UCSD-AML1 (cell line): ENCODE data around the gene KCNV2.
"Not testable (repeated sequence)": the region's sequence is repeated elsewhere in the genome, so short reads cannot be mapped to it uniquely, and the experiment has no call there.

Experiments used
- DNase-seq: peaks from one replicate; lab custom pipeline; 2025; ENCODE audit not compliant: unreplicated experiment; lab: John Stamatoyannopoulos, UW

Gene KCNV2

GRCh38 chr9:2717385-2717784 is at the start of gene KCNV2:
Gene KCNV2, plus strand, starts transcription at chr9:2717510. Its CDS starts 230 bp downstream, at chr9:2717740.
- no peak for DNase-seq

GRCh38 chr9:2673161-2673560 is 44.1 kb upstream of the KCNV2 start:
- no peak for DNase-seq

- no peak for DNase-seq
These were observed 43.0 kb upstream of the KCNV2 start for GRCh38 chr9:2674141-2674824.

- no peak for DNase-seq
These were observed 41.5 kb upstream of the KCNV2 start for GRCh38 chr9:2675834-2676233.

- DNase-seq: no peak
These were observed 40.8 kb upstream of the KCNV2 start for GRCh38 chr9:2676466-2676865.

- DNase-seq: no peak
These were observed 39.1 kb upstream of the KCNV2 start for GRCh38 chr9:2677915-2678889.

- no peak for DNase-seq
These were observed 38.3 kb upstream of the KCNV2 start for GRCh38 chr9:2679011-2679410.

GRCh38 chr9:2681981-2682380 is 35.3 kb upstream of the KCNV2 start:
- DNase-seq: no peak

GRCh38 chr9:2686911-2687310 is 30.4 kb upstream of the KCNV2 start:
- no peak for DNase-seq

GRCh38 chr9:2688636-2689035 is 28.7 kb upstream of the KCNV2 start:
- no peak for DNase-seq

- DNase-seq: no peak
These were observed 26.1 kb upstream of the KCNV2 start for GRCh38 chr9:2691212-2691611.

- DNase-seq: no peak
These were observed 25.7 kb upstream of the KCNV2 start for GRCh38 chr9:2691626-2692025.

GRCh38 chr9:2693056-2693455 is 24.3 kb upstream of the KCNV2 start:
- no peak for DNase-seq

- no peak for DNase-seq
These were observed 19.8 kb upstream of the KCNV2 start for GRCh38 chr9:2697492-2697891.

GRCh38 chr9:2700398-2700797 is 16.9 kb upstream of the KCNV2 start:
- DNase-seq: no peak

- no peak for DNase-seq
These were observed 16.3 kb upstream of the KCNV2 start for GRCh38 chr9:2700909-2701550.

- DNase-seq: no peak
These were observed 12.8 kb upstream of the KCNV2 start for GRCh38 chr9:2704504-2704903.

GRCh38 chr9:2707256-2707655 is 10.1 kb upstream of the KCNV2 start:
- not testable (repeated sequence) for DNase-seq

- DNase-seq: no peak
These were observed 7.6 kb upstream of the KCNV2 start for GRCh38 chr9:2709645-2710101.

GRCh38 chr9:2711716-2712115 is 5.6 kb upstream of the KCNV2 start:
- DNase-seq: no peak

GRCh38 chr9:2718001-2718697 is 839 bp downstream of the KCNV2 start:
- no peak for DNase-seq
